Type B pancreatic cell (in vitro differentiated cells): ENCODE results near the gene HDAC1. TPM values are rescaled to one million over a fixed set of nuclear protein-coding genes. Genes with fewer than 3 reads are reported as not detected.

ENCODE experiments used
- DNase-seq: peaks from one replicate; pipeline ENCODE4 v3.0.0; 2021; ENCODE audit warnings: mixed read lengths; ENCODE audit not compliant: unreplicated experiment; ENCODE audit errors: extremely low spot score
- H3K27ac Mint-ChIP-seq: 2 replicates; pipeline ENCODE4 v1.8.0; 2021; ENCODE audit warnings: mild to moderate bottlenecking, mixed read lengths
- H3K27me3 Mint-ChIP-seq: 2 replicates; pipeline ENCODE4 v1.8.0; 2021; ENCODE audit warnings: mixed read lengths
- H3K36me3 Mint-ChIP-seq: 2 replicates; pipeline ENCODE4 v1.8.0; 2021; ENCODE audit warnings: mixed read lengths
- H3K4me1 Mint-ChIP-seq: one replicate; pipeline ENCODE4 v1.8.0; 2021; ENCODE audit warnings: mixed read lengths; ENCODE audit not compliant: unreplicated experiment
- H3K4me3 Mint-ChIP-seq: 2 replicates; pipeline ENCODE4 v1.8.0; 2021; ENCODE audit warnings: mild to moderate bottlenecking, mixed read lengths
- H3K9me3 Mint-ChIP-seq: 2 replicates; pipeline ENCODE4 v1.8.0; 2021; ENCODE audit warnings: mixed read lengths
- CTCF ChIP-seq: fragments of 200-600 bp; sonication (generic); conservative IDR thresholded peaks from 2 replicates; pipeline ENCODE4 v1.5.0; 2021; ENCODE audit warnings: antibody characterized with exemption, mild to moderate bottlenecking
- total RNA-seq: library from RNA; stranded (reverse); gene quantifications from 2 replicates; pipeline ENCODE4 v1.2.1, GENCODE V29; 2021; ENCODE audit warnings: low replicate concordance

HDAC1 gene
- total RNA-seq, 1 donor from 2014 or later, result 108 TPM

- Mint-ChIP-seq H3K27me3 (no peaks in the 10 kb centered on the region), H3K4me3 (no peak overlapping the region), H3K36me3 (no peaks in the 10 kb centered on the region), H3K27ac (no peak overlapping the region), H3K4me1 (no peaks in the 10 kb centered on the region), H3K9me3 (no peaks in the 10 kb centered on the region)
- no peak for DNase-seq
- TF ChIP-seq CTCF, result no peak
Observed at GRCh38 chr1:32263744-32264143, 28.1 kb upstream of the HDAC1 start.

- H3K36me3 Mint-ChIP-seq, result no peaks in the 10 kb centered on the region
- TF ChIP-seq CTCF, result no peak
- no peaks in the 10 kb centered on the region for H3K4me1 Mint-ChIP-seq
Observed at GRCh38 chr1:32265846-32266245, 26.0 kb upstream of the HDAC1 start.

GRCh38 chr1:32266921-32267591, 24.8 kb upstream of the HDAC1 start:
- Mint-ChIP-seq H3K27ac (no peak overlapping the region), H3K9me3 (no peaks in the 10 kb centered on the region), H3K4me1 (no peaks in the 10 kb centered on the region), H3K27me3 (no peaks in the 10 kb centered on the region), H3K36me3 (no peaks in the 10 kb centered on the region), H3K4me3 (no peak overlapping the region)
- TF ChIP-seq CTCF, result no peak
- no peak for DNase-seq

More at GRCh38 chr1:32265846-32266245, 26.0 kb upstream of the HDAC1 start:
- Mint-ChIP-seq H3K9me3 (no peaks in the 10 kb centered on the region), H3K27ac (no peak overlapping the region), H3K4me3 (no peak overlapping the region), H3K27me3 (no peaks in the 10 kb centered on the region)
- no peak for DNase-seq

GRCh38 chr1:32269744-32270143, 22.1 kb upstream of the HDAC1 start:
- Mint-ChIP-seq H3K4me1 (peaks cover 18% of the 10 kb centered on the region), H3K9me3 (no peaks in the 10 kb centered on the region), H3K27ac (no peak overlapping the region), H3K36me3 (no peaks in the 10 kb centered on the region), H3K4me3 (no peak overlapping the region), H3K27me3 (peaks cover 9% of the 10 kb centered on the region)
- no peak for DNase-seq
- no peak for TF ChIP-seq CTCF

GRCh38 chr1:32272557-32273390, 19.1 kb upstream of the HDAC1 start:
- Mint-ChIP-seq H3K27me3 (peaks cover 13% of the 10 kb centered on the region), H3K27ac (peak overlapping the region; percentile 55), H3K4me3 (no peak overlapping the region), H3K9me3 (no peaks in the 10 kb centered on the region), H3K4me1 (peaks cover 19% of the 10 kb centered on the region), H3K36me3 (no peaks in the 10 kb centered on the region)
- no peak for DNase-seq
- no peak for TF ChIP-seq CTCF
